OCI-LY3 (cell line): ENCODE measurements around the gene COG5.

Experiments used
- H2AFZ ChIP-seq: fragments of 200-600, 300-600 bp; shearing (Covaris generic); 2 replicates; pipeline ENCODE4 v1.6.0; 2014; ENCODE audit warnings: antibody characterized with exemption, low read depth, low read length
- H3K27ac ChIP-seq: fragments of 200-600, 300-600 bp; sonication (generic); 2 replicates; pipeline ENCODE4 v1.5.1; 2014; ENCODE audit warnings: mild to moderate bottlenecking, low read length, moderate library complexity, mixed read lengths
- H3K27me3 ChIP-seq: fragments of 200-600, 300-600 bp; sonication (generic); 2 replicates; pipeline ENCODE4 v1.6.1; 2014; ENCODE audit warnings: low read depth, low read length, mixed read lengths
- H3K36me3 ChIP-seq: fragments of 200-600, 300-600 bp; sonication (generic); replicated peaks from 2 replicates; pipeline ENCODE3; 2014; ENCODE audit warnings: low read depth, low read length, mixed read lengths
- H3K4me1 ChIP-seq: fragments of 300-600, 200-600 bp; sonication (generic); 2 replicates; pipeline ENCODE4 v1.6.1; 2014; ENCODE audit warnings: low read length, mixed read lengths
- H3K4me2 ChIP-seq: fragments of 200-600, 300-600 bp; sonication (generic); 2 replicates; pipeline ENCODE4 v1.6.1; 2014; ENCODE audit warnings: low read length, mixed read lengths
- H3K4me3 ChIP-seq: fragments of 300-600, 200-600 bp; sonication (generic); 2 replicates; pipeline ENCODE4 v1.5.1; 2014; ENCODE audit warnings: antibody characterized with exemption, mild to moderate bottlenecking, low read length, moderate library complexity
- H3K79me2 ChIP-seq: fragments of 300-600, 200-600 bp; shearing (Covaris generic); 2 replicates; pipeline ENCODE4 v1.6.1; 2014; ENCODE audit warnings: mild to moderate bottlenecking, low read length, mixed read lengths
- H3K9ac ChIP-seq: fragments of 300-600, 200-600 bp; shearing (Covaris generic); 2 replicates; pipeline ENCODE4 v1.6.0; 2014; ENCODE audit warnings: mild to moderate bottlenecking, low read length, moderate library complexity
- H3K9me3 ChIP-seq: fragments of 200-600, 300-600 bp; shearing (Covaris generic); 2 replicates; pipeline ENCODE4 v1.6.1; 2014; ENCODE audit warnings: low read length, mixed read lengths; ENCODE audit not compliant: insufficient read depth
- H4K20me1 ChIP-seq: fragments of 200-600, 300-600 bp; sonication (generic); 2 replicates; pipeline ENCODE4 v1.6.1; 2016; ENCODE audit warnings: low read length, mixed read lengths; ENCODE audit not compliant: insufficient read depth
- EZH2phosphoT487 ChIP-seq: fragments of 200-600 bp; shearing (Covaris generic); IDR thresholded peaks from 2 replicates; pipeline ENCODE4 v1.6.1; 2018; ENCODE audit warnings: antibody characterized with exemption, mixed run types, low read depth
- TF ChIP-seq, protein P1 (sequence below): fragments of 200-600, 300-600 bp; sonication (generic); IDR thresholded peaks from 2 replicates; pipeline ENCODE4 v1.5.1; 2014; ENCODE audit warnings: antibody characterized with exemption, low read length, low read depth

The COG5 gene

DNA sequence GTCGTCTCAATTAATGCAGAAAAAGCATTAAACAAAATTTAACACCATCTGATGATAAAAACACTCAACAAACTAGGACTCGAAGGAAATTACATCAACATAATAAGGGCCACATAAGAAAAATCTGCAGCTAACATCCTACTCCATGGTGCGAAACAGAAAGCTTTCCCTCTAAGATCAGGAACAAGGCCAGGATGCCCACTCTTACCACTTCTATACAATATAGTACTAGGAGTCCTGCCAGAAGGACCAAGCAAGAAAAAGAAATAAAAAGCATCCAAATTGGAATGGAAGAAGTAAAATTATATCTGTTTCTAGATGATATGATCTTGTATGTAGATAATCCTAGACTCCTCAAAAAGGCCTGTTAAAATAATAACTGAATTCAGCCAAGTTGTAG is 237.7 kb downstream of the COG5 start:
- Histone ChIP-seq H3K27ac (no peak overlapping the region), H2AFZ (no peak overlapping the region), H3K4me2 (no peak overlapping the region), H4K20me1 (no peaks in the 10 kb centered on the region), H3K9ac (no peak overlapping the region), H3K4me3 (no peak overlapping the region), H3K9me3 (no peaks in the 10 kb centered on the region), H3K27me3 (no peaks in the 10 kb centered on the region), H3K79me2 (no peaks in the 10 kb centered on the region), H3K36me3 (no peaks in the 10 kb centered on the region), H3K4me1 (no peaks in the 10 kb centered on the region)
- no peak for TF ChIP-seq EZH2phosphoT487
- TF ChIP-seq, protein P1, sequence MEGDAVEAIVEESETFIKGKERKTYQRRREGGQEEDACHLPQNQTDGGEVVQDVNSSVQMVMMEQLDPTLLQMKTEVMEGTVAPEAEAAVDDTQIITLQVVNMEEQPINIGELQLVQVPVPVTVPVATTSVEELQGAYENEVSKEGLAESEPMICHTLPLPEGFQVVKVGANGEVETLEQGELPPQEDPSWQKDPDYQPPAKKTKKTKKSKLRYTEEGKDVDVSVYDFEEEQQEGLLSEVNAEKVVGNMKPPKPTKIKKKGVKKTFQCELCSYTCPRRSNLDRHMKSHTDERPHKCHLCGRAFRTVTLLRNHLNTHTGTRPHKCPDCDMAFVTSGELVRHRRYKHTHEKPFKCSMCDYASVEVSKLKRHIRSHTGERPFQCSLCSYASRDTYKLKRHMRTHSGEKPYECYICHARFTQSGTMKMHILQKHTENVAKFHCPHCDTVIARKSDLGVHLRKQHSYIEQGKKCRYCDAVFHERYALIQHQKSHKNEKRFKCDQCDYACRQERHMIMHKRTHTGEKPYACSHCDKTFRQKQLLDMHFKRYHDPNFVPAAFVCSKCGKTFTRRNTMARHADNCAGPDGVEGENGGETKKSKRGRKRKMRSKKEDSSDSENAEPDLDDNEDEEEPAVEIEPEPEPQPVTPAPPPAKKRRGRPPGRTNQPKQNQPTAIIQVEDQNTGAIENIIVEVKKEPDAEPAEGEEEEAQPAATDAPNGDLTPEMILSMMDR: no peak

DNA sequence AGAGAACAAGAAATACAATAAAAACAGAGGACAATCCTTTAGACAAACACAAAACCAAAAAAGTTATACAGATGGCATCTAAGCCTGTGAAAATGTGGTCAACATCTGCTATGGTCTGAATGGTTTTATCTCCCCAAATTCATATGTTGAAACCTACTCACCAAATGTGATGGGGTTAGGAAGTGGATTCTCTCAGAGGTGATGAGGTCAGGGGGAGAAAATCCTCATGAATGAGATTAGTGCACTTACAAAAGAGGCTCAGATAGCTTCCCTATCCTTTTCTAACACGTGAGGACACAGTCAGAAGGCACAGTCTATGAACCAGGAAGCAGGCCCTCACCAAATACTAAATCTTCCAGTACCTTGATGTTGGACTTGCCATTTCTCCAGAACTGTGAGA is 241.7 kb downstream of the COG5 start:
- TF ChIP-seq, protein P1: no peak
- no peak for TF ChIP-seq EZH2phosphoT487
- no peaks in the 10 kb centered on the region for H4K20me1 ChIP-seq

DNA sequence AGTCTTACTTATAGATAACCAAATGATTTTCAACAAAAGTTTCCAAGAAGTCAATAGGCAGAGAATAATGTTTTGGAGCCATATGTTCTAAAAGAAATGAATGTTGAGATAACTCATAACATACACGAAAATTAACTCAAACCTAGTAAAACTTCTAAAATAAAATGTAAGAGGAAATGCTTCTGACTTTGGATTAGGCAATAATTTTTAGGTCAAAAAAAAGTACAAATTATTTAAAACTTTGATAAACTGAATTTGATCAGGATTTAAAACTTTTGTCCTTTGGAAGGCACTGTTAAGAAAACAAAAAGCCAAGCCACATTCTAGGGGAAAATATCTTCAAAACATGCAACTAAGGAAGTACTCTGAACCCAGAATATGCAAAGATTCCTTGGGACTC is 242.1 kb downstream of the COG5 start:
- Histone ChIP-seq H2AFZ (no peak overlapping the region), H3K4me3 (no peak overlapping the region), H3K27me3 (no peaks in the 10 kb centered on the region), H3K4me2 (no peak overlapping the region), H3K9me3 (no peaks in the 10 kb centered on the region), H3K27ac (no peak overlapping the region), H3K79me2 (no peaks in the 10 kb centered on the region), H3K9ac (no peak overlapping the region), H3K4me1 (no peaks in the 10 kb centered on the region), H4K20me1 (no peaks in the 10 kb centered on the region), H3K36me3 (no peaks in the 10 kb centered on the region)
- TF ChIP-seq EZH2phosphoT487: no peak
- TF ChIP-seq, protein P1: no peak

More for the DNA sequence above, 241.7 kb downstream of the COG5 start:
- no peaks in the 10 kb centered on the region for H3K4me1 ChIP-seq
- no peak overlapping the region for H3K4me3 ChIP-seq
- H3K4me2 ChIP-seq: no peak overlapping the region
- no peak overlapping the region for H2AFZ ChIP-seq
- H3K36me3 ChIP-seq: no peaks in the 10 kb centered on the region
- H3K27ac ChIP-seq: no peak overlapping the region
- H3K79me2 ChIP-seq: no peaks in the 10 kb centered on the region
- no peaks in the 10 kb centered on the region for H3K27me3 ChIP-seq
- H3K9me3 ChIP-seq: no peaks in the 10 kb centered on the region
- H3K9ac ChIP-seq: no peak overlapping the region

DNA sequence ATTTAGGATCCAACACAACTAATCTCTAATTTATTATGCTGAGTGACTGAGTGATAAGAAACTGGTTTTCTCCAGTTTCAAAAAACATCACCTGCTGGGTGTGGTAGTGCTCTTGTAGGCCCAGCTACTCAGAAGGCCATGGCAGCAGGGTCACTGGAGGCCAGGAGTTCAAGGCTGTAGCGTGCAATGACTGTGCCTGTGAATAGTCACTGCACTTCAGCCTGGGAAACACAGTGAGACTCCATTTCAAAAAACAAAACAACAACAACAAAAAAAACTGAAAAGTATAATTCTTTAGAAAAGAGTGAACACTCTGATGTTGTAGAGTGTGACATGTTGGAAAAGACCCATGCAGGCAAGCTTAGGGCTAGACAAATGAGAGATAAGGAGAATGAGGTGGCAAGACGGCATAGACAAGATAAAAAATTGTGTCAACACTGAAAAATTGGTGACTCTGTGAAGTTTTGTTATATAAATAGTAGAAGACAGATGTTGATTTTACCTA is 243.9 kb downstream of the COG5 start:
- H3K9ac ChIP-seq: no peak overlapping the region
- no peak overlapping the region for H3K27ac ChIP-seq
- no peak overlapping the region for H3K4me3 ChIP-seq
- no peaks in the 10 kb centered on the region for H3K27me3 ChIP-seq
- H2AFZ ChIP-seq: no peak overlapping the region
- no peak overlapping the region for H3K4me2 ChIP-seq
- no peaks in the 10 kb centered on the region for H3K4me1 ChIP-seq
- H4K20me1 ChIP-seq: no peaks in the 10 kb centered on the region
- TF ChIP-seq, protein P1: no peak
- no peak for TF ChIP-seq EZH2phosphoT487
- H3K79me2 ChIP-seq: no peaks in the 10 kb centered on the region
- no peaks in the 10 kb centered on the region for H3K9me3 ChIP-seq
- H3K36me3 ChIP-seq: no peaks in the 10 kb centered on the region
